Measurements from ENCODE around the gene PPHLN1. TPM values are rescaled to one million over a fixed set of nuclear protein-coding genes. Genes with fewer than 3 reads are reported as not detected.

PPHLN1 gene
- total RNA-seq (2014; rRNA removed; shearing (Covaris generic)) = 66.2 and 68.8 TPM in 2 replicates
- polyA plus RNA-seq (2015; cell fraction: cytosol; rRNA removed) = 72.9 and 91.1 TPM in 2 replicates
- polyA plus RNA-seq (2015; cell fraction: nucleus; rRNA removed) = 126 and 142 TPM in 2 replicates

DNA sequence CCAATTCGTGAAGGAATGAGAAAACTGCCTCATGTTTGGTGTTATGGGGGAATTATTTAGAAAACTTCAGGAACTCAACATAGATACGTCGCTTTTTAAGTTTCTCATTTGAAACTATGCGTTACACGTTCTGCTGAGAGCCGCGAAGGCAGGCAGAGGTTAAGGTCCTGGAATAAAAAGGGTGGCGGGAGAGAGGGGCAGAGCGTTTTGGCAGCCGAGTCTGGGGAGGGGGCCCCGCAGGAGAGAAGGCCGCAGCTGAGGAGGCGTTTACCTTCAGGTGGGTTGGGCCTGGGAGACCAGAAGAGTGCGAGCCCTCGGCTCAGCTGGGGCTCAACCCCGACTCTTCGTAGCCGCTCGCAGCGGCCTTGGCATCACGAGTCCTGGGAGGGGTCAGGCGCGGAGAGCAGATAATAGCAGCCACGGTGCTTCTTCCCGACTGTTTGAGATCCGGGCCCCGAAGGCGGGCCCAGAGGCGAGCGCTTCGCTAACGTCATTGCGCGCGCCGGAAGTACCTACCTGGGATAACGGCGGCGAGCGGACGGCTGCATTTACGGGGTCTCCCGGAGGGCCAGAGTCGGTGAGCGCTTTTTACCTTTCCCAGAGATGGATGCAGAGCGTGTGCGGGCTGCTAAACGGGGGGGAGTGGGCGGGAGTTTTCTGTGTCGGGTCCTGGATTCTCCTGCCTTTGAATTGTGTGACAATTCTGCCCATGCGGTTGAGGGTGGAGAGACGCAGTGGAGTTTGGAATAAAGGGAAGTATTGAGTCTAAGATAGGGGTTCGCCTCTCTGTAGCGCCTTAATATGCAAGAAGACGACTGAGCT lies at the start of gene PPHLN1, which contains the start of gene ZCRB1:
TSS of gene PPHLN1 (plus strand) at position 515 of the 822 bp plus-strand sequence. CDS start 9,736 bp downstream, outside the sequence.
TSS of gene ZCRB1 (minus strand) at position 442 of the 822 bp plus-strand sequence. CDS start 1,992 bp downstream, outside the sequence.
- DNase-seq (ENCODE audit: low read depth) = peak; percentile 78

- no peak for DNase-seq (ENCODE audit: low read depth)
These were observed 48.4 kb upstream of the PPHLN1 start for GRCh38 chr12:42277396-42278127.

DNA sequence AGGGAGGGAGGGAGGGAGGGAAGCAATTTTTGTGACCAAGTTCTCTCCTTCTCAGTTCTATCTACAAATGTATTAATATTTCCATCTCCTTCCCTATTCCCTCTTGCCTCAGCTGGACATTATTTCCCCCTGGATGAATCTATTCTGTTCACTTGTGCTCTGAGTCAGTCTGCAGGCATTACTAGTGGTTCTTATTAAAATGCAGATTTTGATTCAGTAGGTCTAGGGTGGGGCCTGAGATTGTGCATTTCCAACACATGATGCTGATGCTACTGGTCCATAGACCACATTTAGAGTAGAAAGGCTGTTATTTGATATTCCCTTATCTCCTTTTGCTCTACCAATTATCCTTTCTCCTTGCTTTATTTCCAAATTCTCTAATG lies 47.8 kb upstream of the PPHLN1 start:
- DNase-seq (ENCODE audit: low read depth) = no peak

GRCh38 chr12:42281278-42281677 lies 44.7 kb upstream of the PPHLN1 start:
- DNase-seq (ENCODE audit: low read depth) = no peak

DNA sequence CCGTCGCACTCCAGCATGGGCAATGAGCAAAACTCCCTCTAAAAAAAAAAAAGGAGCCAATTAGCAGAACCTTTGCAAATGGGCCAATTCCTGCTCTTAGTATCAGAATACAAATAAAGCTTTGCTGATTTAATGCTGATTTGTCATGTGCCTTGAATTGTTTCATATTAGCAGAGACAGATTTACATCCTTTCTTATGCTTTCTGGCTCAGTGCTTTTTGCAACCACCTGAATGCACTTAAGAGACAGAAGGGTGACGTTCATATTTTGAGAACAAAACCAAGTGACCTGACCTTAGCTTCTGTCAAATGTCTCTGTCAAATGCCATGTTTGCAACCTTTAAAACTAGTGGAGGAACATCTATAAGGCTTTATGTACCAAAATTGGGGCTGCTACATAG lies 44.1 kb upstream of the PPHLN1 start:
- no peak for DNase-seq (ENCODE audit: low read depth)

GRCh38 chr12:42282294-42282693 lies 43.7 kb upstream of the PPHLN1 start:
- no peak for DNase-seq (ENCODE audit: low read depth)

- DNase-seq (ENCODE audit: low read depth) = no peak
These were observed 42.2 kb upstream of the PPHLN1 start for GRCh38 chr12:42283739-42284138.

DNA sequence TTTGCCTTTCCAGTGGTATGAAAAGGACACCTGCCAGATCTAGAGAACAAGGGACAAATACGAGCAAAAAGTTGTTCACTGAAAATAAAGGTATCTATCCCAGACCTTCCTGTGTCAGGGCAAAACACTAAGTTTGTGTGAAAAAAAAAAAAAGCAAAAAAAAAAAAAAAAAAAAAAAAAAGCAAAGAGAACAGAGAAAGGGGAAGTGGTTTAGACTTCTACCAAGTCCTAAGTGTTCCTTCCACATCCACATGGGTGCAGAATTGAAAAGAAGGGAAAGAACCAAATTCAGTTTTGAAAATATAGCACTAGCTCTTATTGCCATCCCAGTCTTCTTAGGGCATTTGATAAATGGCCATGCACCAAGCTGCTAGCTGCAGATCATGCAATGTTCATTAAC lies 41.8 kb upstream of the PPHLN1 start:
- no peak for DNase-seq (ENCODE audit: low read depth)

DNA sequence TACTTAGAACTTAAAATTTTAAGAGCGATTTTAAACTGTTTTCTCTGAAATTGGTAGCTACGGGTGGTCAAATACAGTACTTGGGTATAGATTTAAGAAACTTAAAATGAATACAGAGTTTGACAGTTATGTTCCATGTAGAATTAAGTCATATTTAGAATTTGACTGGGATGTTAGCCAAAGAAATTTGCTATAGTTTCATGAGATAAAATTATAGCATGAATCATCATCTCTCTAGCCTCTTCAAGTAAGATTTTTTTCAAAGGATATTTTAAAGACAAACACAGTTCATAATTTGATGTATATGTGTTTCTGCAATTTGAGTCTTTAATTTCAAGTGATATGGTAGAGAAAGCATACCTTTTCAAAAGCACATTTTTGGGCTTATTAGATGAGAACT lies 41.1 kb upstream of the PPHLN1 start:
- DNase-seq (ENCODE audit: low read depth) = no peak

- DNase-seq (ENCODE audit: low read depth) = no peak
These were observed 40.5 kb upstream of the PPHLN1 start for GRCh38 chr12:42285431-42285830.

DNA sequence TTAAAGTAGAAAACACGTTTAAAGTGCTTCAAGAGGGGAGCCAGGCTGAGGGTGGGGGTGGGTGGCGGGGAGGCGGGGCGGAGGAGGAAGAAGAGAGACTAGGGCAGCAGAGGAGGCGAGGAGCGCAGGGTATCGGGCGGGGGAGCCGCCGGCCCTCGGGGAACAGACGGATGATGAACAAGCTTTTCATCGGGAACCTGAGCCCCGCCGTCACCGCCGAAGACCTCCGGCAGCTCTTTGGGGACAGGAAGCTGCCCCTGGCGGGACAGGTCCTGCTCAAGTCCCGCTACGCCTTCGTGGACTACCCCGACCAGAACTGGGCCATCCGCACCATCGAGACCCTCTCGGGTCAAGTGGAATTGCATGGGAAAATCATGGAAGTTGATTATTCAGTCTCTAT lies 39.2 kb upstream of the PPHLN1 start:
- no peak for DNase-seq (ENCODE audit: low read depth)

- no peak for DNase-seq (ENCODE audit: low read depth)
These were observed 37.4 kb upstream of the PPHLN1 start for GRCh38 chr12:42288544-42288943.

DNA sequence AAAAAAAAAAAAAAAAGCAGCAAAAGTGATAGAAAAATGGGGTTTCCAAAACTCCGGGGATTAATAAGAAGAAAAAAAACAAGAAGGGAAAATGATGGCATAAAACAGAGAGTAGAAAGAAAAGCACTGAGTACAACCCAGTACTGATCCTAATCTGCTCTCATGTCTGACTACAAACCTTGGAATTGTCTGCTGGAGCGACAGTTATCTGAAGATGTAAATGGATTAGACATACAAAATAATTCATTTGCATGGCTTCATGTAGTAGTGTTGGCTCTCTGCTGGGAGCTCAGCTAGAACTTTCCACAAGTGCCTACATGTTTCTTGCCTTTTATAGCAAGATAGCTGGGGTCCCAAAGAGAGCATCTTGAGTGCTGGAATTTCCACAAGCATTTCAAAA lies 34.3 kb upstream of the PPHLN1 start:
- no peak for DNase-seq (ENCODE audit: low read depth)

DNA sequence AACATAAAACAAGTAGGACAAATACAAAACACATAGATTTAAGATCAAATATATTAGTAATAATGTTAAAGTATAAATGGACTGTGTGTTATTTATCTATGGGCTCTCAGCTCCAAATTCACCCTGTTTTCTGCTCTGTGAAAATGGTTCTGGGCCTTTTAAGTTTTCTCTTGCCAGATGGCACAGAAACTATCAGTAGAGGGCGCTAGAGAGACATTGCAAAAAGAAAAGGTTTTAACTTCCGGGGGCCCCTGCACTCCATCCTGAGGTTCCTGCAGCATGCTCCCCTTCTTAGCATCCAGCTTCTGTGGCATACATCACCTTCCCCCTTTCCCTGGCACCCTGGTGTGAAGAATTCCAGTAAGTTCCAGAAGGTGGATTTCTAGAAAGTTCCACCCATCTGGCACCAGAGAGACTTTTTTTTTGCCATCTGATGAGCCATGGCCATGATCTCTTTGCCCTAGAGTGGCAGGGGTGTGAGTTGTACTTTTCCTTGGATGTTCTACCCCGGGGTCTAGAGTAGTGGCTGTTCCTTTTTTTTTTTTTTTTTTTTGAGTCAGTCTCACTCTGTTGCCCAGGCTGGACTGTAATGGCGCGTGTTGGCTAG lies 29.4 kb upstream of the PPHLN1 start:
- DNase-seq (ENCODE audit: low read depth) = peak; percentile 35

DNA sequence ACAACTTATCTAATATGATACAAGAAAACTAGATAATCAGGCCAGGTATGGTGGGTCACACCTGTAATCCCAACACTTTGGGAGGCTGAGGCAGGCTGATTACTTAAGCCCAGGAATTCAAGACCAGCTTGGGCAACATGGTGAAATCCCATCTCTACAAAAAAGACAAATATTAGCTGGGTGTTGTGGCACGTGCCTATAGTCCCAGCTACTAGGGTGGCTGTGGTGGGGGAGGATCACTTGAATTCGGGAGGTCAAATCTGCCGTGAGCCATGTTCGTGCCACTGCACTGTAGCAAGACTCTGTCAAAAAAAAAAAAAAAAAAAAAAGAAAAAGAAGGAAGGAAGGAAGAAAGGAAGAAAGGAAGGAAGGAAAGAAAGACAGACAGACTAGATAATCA lies 27.1 kb upstream of the PPHLN1 start:
- no peak for DNase-seq (ENCODE audit: low read depth)

DNA sequence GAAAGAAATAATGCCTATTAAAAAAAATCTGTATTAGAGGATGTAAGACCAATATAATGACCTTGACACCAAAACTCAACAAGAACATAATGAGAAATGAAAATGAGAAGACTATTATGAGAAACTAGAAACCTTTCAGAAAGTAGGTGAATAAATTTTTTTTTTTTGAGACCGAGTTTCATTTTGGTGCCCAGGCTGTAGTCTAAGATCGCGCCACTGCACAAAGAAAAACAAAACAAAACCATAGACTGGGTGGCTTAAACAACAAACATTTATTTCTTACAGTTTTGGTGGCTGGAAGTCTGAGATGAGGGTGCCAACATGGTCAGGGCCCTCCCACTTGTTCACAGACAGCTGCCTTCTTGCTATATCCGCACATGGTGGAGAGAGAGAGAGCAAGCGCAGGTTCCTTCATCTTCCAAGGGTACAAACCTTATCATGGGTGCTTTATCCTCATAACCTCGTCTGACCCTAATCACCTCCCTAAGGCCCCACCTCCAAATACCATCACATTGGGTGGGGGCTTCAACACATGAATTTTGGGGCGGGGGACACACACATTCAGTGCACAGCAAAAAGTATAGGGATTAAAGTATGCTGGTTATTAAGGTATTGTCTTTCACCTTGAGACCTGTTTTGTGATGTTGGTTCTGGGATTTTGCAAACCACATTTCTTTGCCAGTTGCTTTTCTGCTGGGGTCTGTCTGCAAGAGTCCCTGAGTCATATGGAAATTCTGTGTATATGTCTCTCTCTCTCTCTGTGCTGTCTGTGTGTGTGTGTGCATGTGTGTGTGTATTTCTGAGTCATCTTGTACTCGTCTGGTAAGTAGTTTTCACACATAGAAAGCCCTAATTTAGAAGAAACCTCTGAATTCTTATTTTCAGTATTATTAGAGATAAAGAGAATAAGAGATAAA lies 26.3 kb upstream of the PPHLN1 start:
- DNase-seq (ENCODE audit: low read depth) = peak; percentile 76

DNA sequence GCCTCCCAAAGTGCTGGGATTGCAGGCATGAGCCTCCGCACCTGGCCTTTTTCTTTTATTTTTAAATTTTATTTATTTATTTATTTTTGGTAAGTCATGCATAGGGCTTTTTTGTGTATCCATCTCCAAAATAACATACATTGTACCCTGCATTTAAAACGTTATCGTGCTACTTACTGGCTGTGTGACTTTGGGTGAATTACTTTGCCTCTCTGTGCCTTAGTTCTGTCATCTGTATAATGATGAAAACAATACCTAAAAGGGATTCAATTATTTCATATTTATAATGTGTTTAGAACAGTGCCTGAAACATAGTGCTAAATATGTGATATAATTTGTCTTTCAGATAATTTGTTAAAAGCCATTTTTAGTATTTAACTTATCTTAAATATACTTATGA lies 19.7 kb upstream of the PPHLN1 start:
- DNase-seq (ENCODE audit: low read depth) = no peak

- DNase-seq (ENCODE audit: low read depth) = no peak
These were observed 17.6 kb upstream of the PPHLN1 start for GRCh38 chr12:42308390-42308789.

GRCh38 chr12:42309996-42310395 lies 16.0 kb upstream of the PPHLN1 start:
- no peak for DNase-seq (ENCODE audit: low read depth)

GRCh38 chr12:42315108-42315507 lies 10.9 kb upstream of the PPHLN1 start:
- no peak for DNase-seq (ENCODE audit: low read depth)

GRCh38 chr12:42320796-42321195 lies 5.2 kb upstream of the PPHLN1 start:
- DNase-seq (ENCODE audit: low read depth) = no peak

Data from HT1080 (cell line).